ENCODE data around the gene VSTM2B.

The VSTM2B gene

GRCh38 chr19:29497241-29497640 lies 28.6 kb upstream of the VSTM2B start:
- DNase-seq, result no peak

GRCh38 chr19:29497686-29498436 lies 27.9 kb upstream of the VSTM2B start:
- no peak for DNase-seq

- no peak for DNase-seq
Observed at GRCh38 chr19:29499261-29499920, 26.4 kb upstream of the VSTM2B start.

GRCh38 chr19:29499921-29500590 lies 25.7 kb upstream of the VSTM2B start:
- DNase-seq, result no peak

- DNase-seq, result no peak
Observed at GRCh38 chr19:29501816-29502580, 23.8 kb upstream of the VSTM2B start.

GRCh38 chr19:29502581-29502850 lies 23.3 kb upstream of the VSTM2B start:
- no peak for DNase-seq

GRCh38 chr19:29503140-29503758 lies 22.5 kb upstream of the VSTM2B start:
- no peak for DNase-seq

- no peak for DNase-seq
Observed at GRCh38 chr19:29503785-29504184, 22.0 kb upstream of the VSTM2B start.

- no peak for DNase-seq
Observed at GRCh38 chr19:29504454-29504853, 21.3 kb upstream of the VSTM2B start.

GRCh38 chr19:29505097-29505824 lies 20.5 kb upstream of the VSTM2B start:
- DNase-seq, result no peak

- no peak for DNase-seq
Observed at GRCh38 chr19:29506619-29506911, 19.2 kb upstream of the VSTM2B start.

- no peak for DNase-seq
Observed at GRCh38 chr19:29507081-29507860, 18.5 kb upstream of the VSTM2B start.

- no peak for DNase-seq
Observed at GRCh38 chr19:29508181-29508580, 17.6 kb upstream of the VSTM2B start.

- DNase-seq, result no peak
Observed at GRCh38 chr19:29509456-29509855, 16.3 kb upstream of the VSTM2B start.

GRCh38 chr19:29510701-29511265 lies 15.0 kb upstream of the VSTM2B start:
- DNase-seq, result no peak

GRCh38 chr19:29511768-29512167 lies 14.0 kb upstream of the VSTM2B start:
- DNase-seq, result no peak

GRCh38 chr19:29512748-29513147 lies 13.0 kb upstream of the VSTM2B start:
- no peak for DNase-seq

- no peak for DNase-seq
Observed at GRCh38 chr19:29514525-29515232, 11.1 kb upstream of the VSTM2B start.

- no peak for DNase-seq
Observed at GRCh38 chr19:29515233-29515619, 10.6 kb upstream of the VSTM2B start.

- DNase-seq, result no peak
Observed at GRCh38 chr19:29515706-29516357, 10.0 kb upstream of the VSTM2B start.
